Gastroesophageal sphincter (tissue), 4 donors: ENCODE results near the gene CNTROB. TPM values are rescaled to one million over a fixed set of nuclear protein-coding genes. Genes with fewer than 3 reads are reported as not detected.

ENCODE experiments used
- ATAC-seq: fragments of 150-250 bp; one replicate; pipeline ENCODE4 v1.9.1; 2016; ENCODE audit warnings: mild to moderate bottlenecking, moderate library complexity
- H3K27ac ChIP-seq, 4 donors: fragments of 200-600 bp; sonication (generic) in 3 of 4; 1 replicate in 3 of 4; 2 replicates in 1 of 4; pipeline ENCODE4 v1.5.1; 2016 to 2019
- H3K27me3 ChIP-seq: fragments of 200-600 bp; sonication (generic); one replicate; pipeline ENCODE4 v1.5.1; 2019
- H3K36me3 ChIP-seq, 2 donors: fragments of 200-600 bp; sonication (generic); one replicate each; pipeline ENCODE4 v1.5.1; 2019; ENCODE audit warnings: control low read depth in 1 of 2
- H3K4me1 ChIP-seq, 3 donors: fragments of 200-600 bp; sonication (generic); 1 replicate in 2 of 3; 2 replicates in 1 of 3; pipeline ENCODE4 v1.5.1; 2016 to 2019; ENCODE audit warnings: control low read depth in 2 of 3
- H3K4me3 ChIP-seq, 2 donors: fragments of 200-600 bp; sonication (generic); one replicate each; pipeline ENCODE4 v1.5.1; 2019; ENCODE audit warnings: mild to moderate bottlenecking in 1 of 2, moderate library complexity in 1 of 2
- H3K9me3 ChIP-seq, 3 donors: fragments of 200-600 bp; sonication (generic); one replicate each; pipeline ENCODE4 v1.5.1; 2017 to 2019; ENCODE audit warnings: control low read depth in 2 of 3
- EP300 ChIP-seq: sonication (generic); formaldehyde crosslinking; IDR thresholded peaks from one replicate; pipeline ENCODE4 v1.6.1; 2017; ENCODE audit warnings: antibody characterized with exemption, mild to moderate bottlenecking
- POLR2A ChIP-seq, 2 donors: fragments of 450-650 bp; IDR thresholded peaks; one replicate each; pipeline ENCODE4 v1.6.1; 2017; ENCODE audit warnings: antibody characterized with exemption in 2 of 2, mild to moderate bottlenecking in 2 of 2, moderate library complexity in 1 of 2
- POLR2AphosphoS5 ChIP-seq: sonication (generic); formaldehyde crosslinking; IDR thresholded peaks from one replicate; pipeline ENCODE4 v1.6.1; 2017; ENCODE audit warnings: antibody characterized with exemption
- WGBS, 2 donors: methylation state at CpG; one replicate each; pipeline ENCODE4 v1.1.5; 2018; ENCODE audit warnings: low coverage in 1 of 2; 5-methylcytosine and 5-hydroxymethylcytosine counted together
- total RNA-seq, 4 donors: library from RNA; depleted of rRNA; stranded (reverse); fragments of >200 nt; gene quantifications; one replicate each; pipeline ENCODE4 v1.1.0, GENCODE V29; 2016
- TF ChIP-seq, protein P1 (sequence below), 4 experiments: fragments of 200-600 bp in 2 of 4; fragments of 450-650 bp in 2 of 4; sonication (generic) in 1 of 4; IDR thresholded peaks; one replicate each; pipeline ENCODE4 v1.5.1; 2017 to 2019; ENCODE audit warnings: antibody characterized with exemption in 4 of 4, mild to moderate bottlenecking in 2 of 4, moderate library complexity in 2 of 4

CNTROB gene, protein sequence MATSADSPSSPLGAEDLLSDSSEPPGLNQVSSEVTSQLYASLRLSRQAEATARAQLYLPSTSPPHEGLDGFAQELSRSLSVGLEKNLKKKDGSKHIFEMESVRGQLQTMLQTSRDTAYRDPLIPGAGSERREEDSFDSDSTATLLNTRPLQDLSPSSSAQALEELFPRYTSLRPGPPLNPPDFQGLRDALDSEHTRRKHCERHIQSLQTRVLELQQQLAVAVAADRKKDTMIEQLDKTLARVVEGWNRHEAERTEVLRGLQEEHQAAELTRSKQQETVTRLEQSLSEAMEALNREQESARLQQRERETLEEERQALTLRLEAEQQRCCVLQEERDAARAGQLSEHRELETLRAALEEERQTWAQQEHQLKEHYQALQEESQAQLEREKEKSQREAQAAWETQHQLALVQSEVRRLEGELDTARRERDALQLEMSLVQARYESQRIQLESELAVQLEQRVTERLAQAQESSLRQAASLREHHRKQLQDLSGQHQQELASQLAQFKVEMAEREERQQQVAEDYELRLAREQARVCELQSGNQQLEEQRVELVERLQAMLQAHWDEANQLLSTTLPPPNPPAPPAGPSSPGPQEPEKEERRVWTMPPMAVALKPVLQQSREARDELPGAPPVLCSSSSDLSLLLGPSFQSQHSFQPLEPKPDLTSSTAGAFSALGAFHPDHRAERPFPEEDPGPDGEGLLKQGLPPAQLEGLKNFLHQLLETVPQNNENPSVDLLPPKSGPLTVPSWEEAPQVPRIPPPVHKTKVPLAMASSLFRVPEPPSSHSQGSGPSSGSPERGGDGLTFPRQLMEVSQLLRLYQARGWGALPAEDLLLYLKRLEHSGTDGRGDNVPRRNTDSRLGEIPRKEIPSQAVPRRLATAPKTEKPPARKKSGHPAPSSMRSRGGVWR
- 10 to 100 TPM; 15.6 to 31.8 (median 18.2) TPM for total RNA-seq

DNA sequence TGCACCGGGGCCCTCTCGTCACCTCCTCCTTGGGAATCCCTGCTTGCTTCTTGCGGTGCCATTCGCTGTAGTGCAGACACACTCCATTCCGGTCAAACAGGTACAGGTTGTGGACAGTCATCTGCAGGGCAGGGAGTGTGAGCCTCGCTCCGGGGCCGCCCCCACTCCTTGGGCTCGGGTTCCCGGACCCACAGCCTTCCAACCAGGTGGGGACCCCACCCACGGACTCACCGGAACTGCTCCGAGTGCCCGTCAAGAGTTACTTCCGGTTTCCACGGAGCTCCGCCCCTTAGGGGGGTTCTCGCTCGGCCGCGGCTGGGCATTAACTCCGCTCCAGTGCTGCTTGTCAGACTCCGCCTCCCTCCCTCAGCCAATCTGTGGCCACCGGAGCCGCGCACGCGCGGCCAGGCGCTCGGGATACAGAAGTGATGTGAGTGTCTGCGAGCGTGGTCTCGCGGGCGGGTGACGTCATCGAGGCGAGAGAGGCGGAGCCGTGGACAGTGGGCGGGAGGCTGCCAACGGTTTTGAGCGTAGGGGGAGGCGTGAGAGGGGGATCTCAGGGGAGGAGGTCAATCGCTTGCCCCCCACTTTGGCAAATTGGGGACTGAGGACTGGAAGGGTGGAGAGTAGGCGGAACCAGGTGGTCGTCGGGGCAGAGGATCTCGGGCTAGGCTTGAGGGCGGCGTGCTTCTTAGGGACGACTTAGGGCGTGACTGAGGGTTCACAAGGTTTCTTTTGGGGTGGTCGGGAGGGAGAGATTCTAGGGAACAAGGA is at the start of gene CNTROB, which contains the start of gene TRAPPC1:
TSS of gene CNTROB (plus strand) at position 498 of the 774 bp plus-strand sequence. CDS start 874 bp downstream, outside the sequence.
TSS of gene TRAPPC1 (minus strand) at position 238 of the 774 bp plus-strand sequence. CDS start at position 121, 117 bp downstream.
- H3K4me1 ChIP-seq: peaks cover 0 to 49% (median 10%) of the 10 kb centered on the region in 3 donors
- TF ChIP-seq POLR2A (IDR thresholded peaks at IDR 0.05) (peak; percentile 45 to 66), EP300 (no peak), POLR2AphosphoS5 (peak; percentile 69)
- TF ChIP-seq, protein P1, sequence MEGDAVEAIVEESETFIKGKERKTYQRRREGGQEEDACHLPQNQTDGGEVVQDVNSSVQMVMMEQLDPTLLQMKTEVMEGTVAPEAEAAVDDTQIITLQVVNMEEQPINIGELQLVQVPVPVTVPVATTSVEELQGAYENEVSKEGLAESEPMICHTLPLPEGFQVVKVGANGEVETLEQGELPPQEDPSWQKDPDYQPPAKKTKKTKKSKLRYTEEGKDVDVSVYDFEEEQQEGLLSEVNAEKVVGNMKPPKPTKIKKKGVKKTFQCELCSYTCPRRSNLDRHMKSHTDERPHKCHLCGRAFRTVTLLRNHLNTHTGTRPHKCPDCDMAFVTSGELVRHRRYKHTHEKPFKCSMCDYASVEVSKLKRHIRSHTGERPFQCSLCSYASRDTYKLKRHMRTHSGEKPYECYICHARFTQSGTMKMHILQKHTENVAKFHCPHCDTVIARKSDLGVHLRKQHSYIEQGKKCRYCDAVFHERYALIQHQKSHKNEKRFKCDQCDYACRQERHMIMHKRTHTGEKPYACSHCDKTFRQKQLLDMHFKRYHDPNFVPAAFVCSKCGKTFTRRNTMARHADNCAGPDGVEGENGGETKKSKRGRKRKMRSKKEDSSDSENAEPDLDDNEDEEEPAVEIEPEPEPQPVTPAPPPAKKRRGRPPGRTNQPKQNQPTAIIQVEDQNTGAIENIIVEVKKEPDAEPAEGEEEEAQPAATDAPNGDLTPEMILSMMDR (IDR thresholded peaks at IDR 0.05): no peak
- peak within 1 kb of the TSS; percentile 53 to 62 for H3K4me3 ChIP-seq
- 0 to 1% methylated on average over 14 to 28 of the region's 55 CpGs for WGBS, 2 donors
- H3K36me3 ChIP-seq: peaks cover 0 to 30% of the 10 kb centered on the region in 2 donors
- H3K27ac ChIP-seq: peak within 1 kb of the TSS; percentile 14 to 87 (median 84)
- peak; percentile 99 for ATAC-seq
- no peaks in the 10 kb centered on the region for H3K9me3 ChIP-seq
- H3K27me3 ChIP-seq: peaks cover 17% of the 10 kb centered on the region

DNA sequence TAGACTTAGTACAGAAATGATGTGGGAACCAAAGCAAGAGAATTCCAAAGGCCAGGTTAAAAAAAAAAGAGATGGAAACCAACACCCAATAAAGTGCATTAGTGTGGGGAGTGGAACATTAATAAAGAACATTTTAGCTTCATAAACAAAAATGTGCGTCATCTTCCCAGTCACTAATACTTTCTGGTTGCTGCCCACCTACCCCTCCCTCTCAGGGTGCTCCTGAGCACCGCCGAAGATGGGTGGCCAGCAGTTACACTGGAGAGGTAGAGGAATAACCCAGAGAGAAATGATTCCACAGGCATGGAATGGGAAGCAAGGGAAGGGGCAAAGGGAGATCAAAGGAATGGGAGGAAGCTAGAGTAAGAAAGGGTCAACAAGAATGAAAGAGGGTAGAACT is 49.4 kb upstream of the CNTROB start:
- H3K27ac ChIP-seq: peak overlapping the region in 3 of 4 donors; percentile 37 to 95 (median 87)
- H3K36me3 ChIP-seq: peaks cover 0 to 16% of the 10 kb centered on the region in 2 donors
- H3K27me3 ChIP-seq: no peaks in the 10 kb centered on the region
- H3K9me3 ChIP-seq: no peaks in the 10 kb centered on the region
- no peak for TF ChIP-seq EP300
- TF ChIP-seq, protein P1 (IDR thresholded peaks at IDR 0.05): no peak
- no peak for TF ChIP-seq POLR2AphosphoS5
- no peak for TF ChIP-seq POLR2A (IDR thresholded peaks at IDR 0.05)
- peaks cover 0 to 59% (median 22%) of the 10 kb centered on the region in 3 donors for H3K4me1 ChIP-seq
- no peak for ATAC-seq
- 67 to 79% methylated on average over 1 to 3 of the region's 3 CpGs for WGBS, 2 donors
- H3K4me3 ChIP-seq: no peak overlapping the region

DNA sequence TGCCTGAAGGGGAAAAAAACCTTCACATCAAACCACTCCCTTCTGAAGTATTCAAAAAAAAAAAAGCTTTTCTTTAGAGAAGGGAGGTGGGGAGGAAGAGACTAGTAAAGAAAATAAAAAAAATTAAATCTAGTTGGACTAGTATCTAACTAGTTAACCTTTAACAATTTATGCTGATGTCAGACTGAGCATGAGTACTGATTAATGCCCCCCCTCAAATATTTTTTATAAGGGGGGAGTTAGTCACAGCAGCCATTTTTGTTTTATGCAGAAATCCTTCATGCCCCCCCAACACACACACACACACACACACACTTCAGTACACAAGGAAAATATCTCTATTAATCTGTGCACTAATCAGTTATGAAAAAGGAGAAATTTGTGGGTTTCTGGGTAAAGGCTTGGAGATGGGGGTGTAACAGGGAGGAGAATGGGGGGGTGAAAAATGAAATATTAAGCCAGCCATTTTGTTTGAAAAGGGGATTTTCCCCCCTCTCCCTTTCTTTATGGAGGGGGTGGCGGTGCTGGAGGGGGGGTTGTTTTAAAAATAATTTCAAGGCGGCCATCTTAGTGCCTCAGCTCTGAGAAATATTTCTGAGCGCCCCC is 48.1 kb upstream of the CNTROB start:
- no peak for ATAC-seq
- WGBS, 2 donors: 0% methylated on average over 3 of the region's 3 CpGs; no CpG with 5 or more reads in 1 of the 2 donors
- peak overlapping the region in 3 of 4 donors; percentile 56 to 95 (median 87) for H3K27ac ChIP-seq
- H3K36me3 ChIP-seq: peaks cover 0 to 11% of the 10 kb centered on the region in 2 donors
- H3K27me3 ChIP-seq: no peaks in the 10 kb centered on the region
- TF ChIP-seq POLR2AphosphoS5 (no peak), POLR2A (IDR thresholded peaks at IDR 0.05) (no peak), EP300 (no peak)
- TF ChIP-seq, protein P1 (IDR thresholded peaks at IDR 0.05): no peak
- peak overlapping the region in 1 of 2 donors; percentile 67 for H3K4me3 ChIP-seq
- H3K9me3 ChIP-seq: no peaks in the 10 kb centered on the region
- H3K4me1 ChIP-seq: peaks cover 6 to 72% (median 35%) of the 10 kb centered on the region in 3 donors
